HCT116 (cell line): ENCODE results near the gene CALCOCO1. TPM values are rescaled to one million over a fixed set of nuclear protein-coding genes. Genes with fewer than 3 reads are reported as not detected.
A peak's percentile ranks its signal among the peaks of the same experiment; 100 is the strongest.

Experiments
- ATAC-seq: fragments of 200-7000 bp; cut with Tn5 transposase; 2 replicates; pipeline ENCODE4 v1.9.1; 2020; ENCODE audit warnings: mild to moderate bottlenecking, moderate library complexity
- BruUV-seq: library from RNA; stranded (reverse); fragments of 400-500 nt; replicated peaks from 2 replicates; lab custom pipeline; 2021; lab: Mats Ljungman, UMichigan
- CTCF ChIA-PET: fragments of 300-600 bp; sonication (Branson Sonifier 250); formaldehyde crosslinking; loops from one replicate; lab custom pipeline; 2021; ENCODE audit warnings: antibody characterized with exemption; lab: Charles Lee
- POLR2A ChIA-PET: fragments of 300-600, 350-600 bp; sonication (Branson Sonifier 250); formaldehyde crosslinking; loops from one replicate; lab custom pipeline; 2021; ENCODE audit warnings: antibody characterized with exemption; lab: Charles Lee
- RAD21 ChIA-PET, 2 experiments: fragments of 300-600 bp; sonication (Branson Sonifier 250); formaldehyde crosslinking; loops; one replicate each; lab custom pipeline; 2023; ENCODE audit warnings: low total read pairs in 2 of 2; ENCODE audit not compliant: uncharacterized antibody in 2 of 2, unreplicated experiment in 2 of 2, low non-redundant PET in 1 of 2; lab: Charles Lee
- DNase-seq: peaks from one replicate; pipeline ENCODE4 v3.0.0-alpha.2; 2010; ENCODE audit warnings: low read depth, low spot score
- H2AFZ ChIP-seq: fragments of 200-600 bp; shearing (Covaris generic), sonication (generic); 2 replicates; pipeline ENCODE4 v1.6.1; 2017; ENCODE audit warnings: low read depth, mixed run types, mixed read lengths, antibody characterized with exemption, low read length; ENCODE audit not compliant: poor library complexity, severe bottlenecking
- H3K27ac ChIP-seq: 2 replicates; pipeline ENCODE4 v1.5.1; 2012; ENCODE audit warnings: low read depth, low read length
- H3K27me3 ChIP-seq: fragments of 200-600 bp; sonication (generic); 2 replicates; pipeline ENCODE4 v1.6.1; 2016; ENCODE audit warnings: mixed run types, low read length, mixed read lengths; ENCODE audit not compliant: insufficient read depth
- H3K36me3 ChIP-seq, 2 experiments: fragments of 200-500 bp in 1 of 2; fragments of 200-600 bp in 1 of 2; sonication (Bioruptor generic) in 1 of 2; sonication (generic) in 1 of 2; 2 replicates each; pipeline versions ENCODE4 v1.5.1 to v1.6.1; 2014 to 2016; ENCODE audit warnings: low read length in 2 of 2, inconsistent platforms in 1 of 2, mixed read lengths in 1 of 2, mixed run types in 1 of 2; ENCODE audit not compliant: insufficient read depth in 2 of 2, control insufficient read depth in 1 of 2
- H3K4me1 ChIP-seq, 2 experiments: fragments of 200-600 bp in 1 of 2; sonication (generic) in 1 of 2; 2 replicates each; pipeline versions ENCODE4 v1.5.1 to v1.6.1; 2012 to 2017; ENCODE audit warnings: low read length in 2 of 2, inconsistent platforms in 1 of 2, mild to moderate bottlenecking in 1 of 2, mixed read lengths in 1 of 2, mixed run types in 1 of 2, moderate library complexity in 1 of 2; ENCODE audit not compliant: insufficient read depth in 2 of 2, control insufficient read depth in 1 of 2
- H3K4me2 ChIP-seq: fragments of 200-600 bp; sonication (generic); 2 replicates; pipeline ENCODE4 v1.6.1; 2017; ENCODE audit warnings: mixed run types, low read length, mixed read lengths
- H3K4me3 ChIP-seq, 2 experiments: fragments of 200-600 bp in 1 of 2; sonication (generic) in 1 of 2; replicated peaks in 1 of 2; 2 replicates each; pipeline ENCODE4 v1.5.1; 2011 to 2016; ENCODE audit warnings: low read length in 2 of 2, control low read depth in 1 of 2, low read depth in 1 of 2, mild to moderate bottlenecking in 1 of 2, mixed read lengths in 1 of 2, mixed run types in 1 of 2
- H3K79me2 ChIP-seq: fragments of 200-600 bp; sonication (generic); 2 replicates; pipeline ENCODE4 v1.6.1; 2017; ENCODE audit warnings: mild to moderate bottlenecking, mixed run types, low read length, moderate library complexity, mixed read lengths; ENCODE audit not compliant: insufficient read depth
- H3K9ac ChIP-seq: fragments of 200-600 bp; sonication (generic); 2 replicates; pipeline ENCODE4 v1.6.1; 2016; ENCODE audit warnings: low read length, mixed read lengths
- H3K9me2 ChIP-seq: fragments of 200-600 bp; sonication (generic), shearing (Covaris generic); 2 replicates; pipeline ENCODE4 v1.6.1; 2017; ENCODE audit warnings: mixed run types, mild to moderate bottlenecking, moderate library complexity; ENCODE audit not compliant: insufficient read depth
- H3K9me3 ChIP-seq, 2 experiments: fragments of 200-500 bp in 1 of 2; fragments of 200-600 bp in 1 of 2; sonication (Bioruptor generic) in 1 of 2; sonication (generic) in 1 of 2; 2 replicates each; pipeline ENCODE4 v1.6.1; 2014 to 2017; ENCODE audit warnings: low read length in 2 of 2, mixed read lengths in 2 of 2, inconsistent platforms in 1 of 2, low read depth in 1 of 2, mild to moderate bottlenecking in 1 of 2, mixed run types in 1 of 2, moderate library complexity in 1 of 2; ENCODE audit not compliant: control insufficient read depth in 1 of 2, insufficient read depth in 1 of 2
- H4K20me1 ChIP-seq: fragments of 200-600 bp; sonication (generic), shearing (Covaris generic); 2 replicates; pipeline ENCODE4 v1.6.1; 2017; ENCODE audit warnings: mixed run types, mild to moderate bottlenecking, moderate library complexity; ENCODE audit not compliant: insufficient read depth
- ELF1 ChIP-seq: IDR thresholded peaks from 2 replicates; pipeline ENCODE4 v1.6.1; 2012; ENCODE audit warnings: low read depth, borderline replicate concordance
- EZH2 ChIP-seq: fragments of 200-600 bp; sonication (generic); IDR thresholded peaks from 2 replicates; pipeline ENCODE4 v1.6.1; 2017; ENCODE audit warnings: antibody characterized with exemption, mixed run types
- JUND ChIP-seq: IDR thresholded peaks from 2 replicates; pipeline ENCODE4 v1.6.1; 2012
- POLR2AphosphoS5 ChIP-seq: IDR thresholded peaks from 2 replicates; pipeline ENCODE4 v1.6.1; 2011; ENCODE audit warnings: mild to moderate bottlenecking, low read depth, low read length, moderate library complexity
- RAD21 ChIP-seq: IDR thresholded peaks from 2 replicates; pipeline ENCODE4 v1.6.1; 2012; ENCODE audit warnings: low read depth, mild to moderate bottlenecking
- TCF7L2 ChIP-seq: IDR thresholded peaks from 2 replicates; pipeline ENCODE4 v1.7.0; 2011; ENCODE audit warnings: borderline replicate concordance, inconsistent platforms; ENCODE audit not compliant: insufficient read depth, insufficient read length; ENCODE audit errors: extremely low read depth
- intact Hi-C: fragments of 100-400 bp; cut with micrococcal nuclease; formaldehyde crosslinking; loops from 2 replicates; pipeline ENCODE4 v1.10.0; 2022
- total RNA-seq: library from RNA; stranded (reverse); gene quantifications from one replicate; pipeline ENCODE4 v1.2.1, GENCODE V29; 2021; ENCODE audit not compliant: unreplicated experiment
- TF ChIP-seq, protein P1 (sequence below): IDR thresholded peaks from 2 replicates; pipeline ENCODE4 v1.6.1; 2011; ENCODE audit warnings: mild to moderate bottlenecking, low read length, moderate library complexity; ENCODE audit not compliant: insufficient replicate concordance; ENCODE audit errors: extremely low read depth
- TF ChIP-seq, protein P2 (sequence below): IDR thresholded peaks from 2 replicates; pipeline ENCODE4 v1.6.1; 2012
- TF ChIP-seq, protein P3 (sequence below), 3 experiments: fragments of 200-600 bp in 1 of 3; sonication (generic) in 1 of 3; IDR thresholded peaks in 2 of 3; conservative IDR thresholded peaks in 1 of 3; 2 replicates each; pipeline ENCODE4 v1.5.1; 2012 to 2017; ENCODE audit warnings: low read depth in 2 of 3, low read length in 2 of 3, antibody characterized with exemption in 1 of 3, borderline replicate concordance in 1 of 3, control low read depth in 1 of 3, mild to moderate bottlenecking in 1 of 3, mixed read lengths in 1 of 3, mixed run types in 1 of 3, moderate library complexity in 1 of 3; ENCODE audit not compliant: insufficient read depth in 1 of 3

CALCOCO1 gene
- total RNA-seq, 1 experiment from 2014 or later = 42.6 TPM

DNA sequence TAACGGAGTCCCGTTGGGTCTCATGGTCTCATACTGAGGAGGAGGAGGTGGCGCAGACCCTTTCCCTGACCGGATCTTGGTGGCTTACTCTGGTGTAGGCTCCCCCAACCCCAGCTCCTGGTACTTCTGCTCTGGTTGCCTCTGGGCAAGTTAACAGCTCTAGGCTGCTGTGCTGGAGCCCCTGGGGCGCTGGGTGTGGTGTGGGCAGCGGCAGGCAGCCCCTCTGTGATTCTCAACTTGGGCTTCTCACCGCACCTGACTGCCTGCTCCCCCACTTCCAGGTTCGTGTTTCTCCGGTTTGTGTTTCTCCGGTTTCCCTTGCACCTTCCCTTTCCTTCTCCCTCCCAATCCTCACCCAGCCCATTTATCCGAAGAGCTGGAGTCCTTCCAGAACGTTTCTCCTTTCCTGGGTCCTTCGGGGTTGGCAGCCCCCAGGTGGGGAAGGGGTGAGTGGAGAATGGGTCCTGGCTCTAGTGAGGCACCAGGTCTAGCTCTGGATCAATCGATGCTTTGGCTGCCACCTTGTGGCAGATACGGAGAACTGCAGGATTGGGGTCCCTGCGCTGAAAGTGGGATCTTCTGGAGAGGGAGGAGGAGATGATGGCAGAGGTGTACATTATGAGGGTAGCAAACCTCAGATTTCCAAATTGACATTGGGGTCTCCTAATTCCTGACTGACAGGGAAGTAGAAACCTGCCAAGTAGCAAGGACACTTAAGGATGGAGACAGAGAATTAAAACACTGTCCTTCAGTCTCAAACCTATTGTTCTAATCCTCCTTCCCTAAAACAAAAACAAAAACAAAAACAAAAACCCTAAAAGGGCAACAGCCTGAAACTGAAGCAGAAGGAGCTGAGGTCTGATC, 16.2 kb upstream of the CALCOCO1 start (continued):
- TF ChIP-seq, protein P1, sequence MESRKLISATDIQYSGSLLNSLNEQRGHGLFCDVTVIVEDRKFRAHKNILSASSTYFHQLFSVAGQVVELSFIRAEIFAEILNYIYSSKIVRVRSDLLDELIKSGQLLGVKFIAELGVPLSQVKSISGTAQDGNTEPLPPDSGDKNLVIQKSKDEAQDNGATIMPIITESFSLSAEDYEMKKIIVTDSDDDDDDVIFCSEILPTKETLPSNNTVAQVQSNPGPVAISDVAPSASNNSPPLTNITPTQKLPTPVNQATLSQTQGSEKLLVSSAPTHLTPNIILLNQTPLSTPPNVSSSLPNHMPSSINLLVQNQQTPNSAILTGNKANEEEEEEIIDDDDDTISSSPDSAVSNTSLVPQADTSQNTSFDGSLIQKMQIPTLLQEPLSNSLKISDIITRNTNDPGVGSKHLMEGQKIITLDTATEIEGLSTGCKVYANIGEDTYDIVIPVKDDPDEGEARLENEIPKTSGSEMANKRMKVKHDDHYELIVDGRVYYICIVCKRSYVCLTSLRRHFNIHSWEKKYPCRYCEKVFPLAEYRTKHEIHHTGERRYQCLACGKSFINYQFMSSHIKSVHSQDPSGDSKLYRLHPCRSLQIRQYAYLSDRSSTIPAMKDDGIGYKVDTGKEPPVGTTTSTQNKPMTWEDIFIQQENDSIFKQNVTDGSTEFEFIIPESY = no peak

DNA sequence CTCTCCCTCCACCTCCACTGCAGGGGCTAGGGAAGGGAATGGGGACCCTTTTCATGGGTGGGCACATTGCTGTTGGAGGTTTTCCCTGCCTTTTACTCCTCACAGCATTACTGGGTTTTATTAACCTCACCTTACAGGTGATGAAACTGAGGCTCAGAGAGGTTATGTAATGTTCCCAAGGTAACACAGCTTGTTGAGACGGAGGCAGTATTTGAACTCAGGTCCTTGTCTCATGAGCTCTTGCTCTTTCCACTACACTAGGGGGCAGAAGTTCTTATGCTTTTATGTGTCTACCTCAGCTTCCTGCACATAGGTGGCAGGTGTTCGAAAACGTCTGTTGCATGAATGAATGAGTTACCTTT, 12.9 kb upstream of the CALCOCO1 start:
- intact Hi-C loops = no loop called here
- POLR2A ChIA-PET = no interaction called here
- H3K79me2 ChIP-seq = no peaks in the 10 kb centered on the region
- no peaks in the 10 kb centered on the region for H3K9me3 ChIP-seq
- H3K4me3 ChIP-seq = no peak overlapping the region
- H3K4me1 ChIP-seq = peaks cover 2 to 7% of the 10 kb centered on the region in 2 experiments; a peak in 3 of 4 replicates
- no peaks in the 10 kb centered on the region for H3K36me3 ChIP-seq
- H3K27me3 ChIP-seq = no peaks in the 10 kb centered on the region
- CTCF ChIA-PET = interaction anchor here (1.5 kb wide), 3 partner anchors 9 to 38 kb away, joined by 4 to 6 read pairs (median 4); no protein-coding TSS in a partner anchor
- H3K4me2 ChIP-seq = no peak overlapping the region
- H3K9me2 ChIP-seq = no peaks in the 10 kb centered on the region
- no peak for DNase-seq
- RAD21 ChIA-PET = no interaction called here
- no peaks in the 10 kb centered on the region for H4K20me1 ChIP-seq
- H3K9ac ChIP-seq = no peak overlapping the region
- no peak overlapping the region for H3K27ac ChIP-seq
- ATAC-seq = no peak
- no peak for TF ChIP-seq ELF1
- TF ChIP-seq, protein P2, sequence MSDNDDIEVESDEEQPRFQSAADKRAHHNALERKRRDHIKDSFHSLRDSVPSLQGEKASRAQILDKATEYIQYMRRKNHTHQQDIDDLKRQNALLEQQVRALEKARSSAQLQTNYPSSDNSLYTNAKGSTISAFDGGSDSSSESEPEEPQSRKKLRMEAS = no peak
- TF ChIP-seq, protein P3, sequence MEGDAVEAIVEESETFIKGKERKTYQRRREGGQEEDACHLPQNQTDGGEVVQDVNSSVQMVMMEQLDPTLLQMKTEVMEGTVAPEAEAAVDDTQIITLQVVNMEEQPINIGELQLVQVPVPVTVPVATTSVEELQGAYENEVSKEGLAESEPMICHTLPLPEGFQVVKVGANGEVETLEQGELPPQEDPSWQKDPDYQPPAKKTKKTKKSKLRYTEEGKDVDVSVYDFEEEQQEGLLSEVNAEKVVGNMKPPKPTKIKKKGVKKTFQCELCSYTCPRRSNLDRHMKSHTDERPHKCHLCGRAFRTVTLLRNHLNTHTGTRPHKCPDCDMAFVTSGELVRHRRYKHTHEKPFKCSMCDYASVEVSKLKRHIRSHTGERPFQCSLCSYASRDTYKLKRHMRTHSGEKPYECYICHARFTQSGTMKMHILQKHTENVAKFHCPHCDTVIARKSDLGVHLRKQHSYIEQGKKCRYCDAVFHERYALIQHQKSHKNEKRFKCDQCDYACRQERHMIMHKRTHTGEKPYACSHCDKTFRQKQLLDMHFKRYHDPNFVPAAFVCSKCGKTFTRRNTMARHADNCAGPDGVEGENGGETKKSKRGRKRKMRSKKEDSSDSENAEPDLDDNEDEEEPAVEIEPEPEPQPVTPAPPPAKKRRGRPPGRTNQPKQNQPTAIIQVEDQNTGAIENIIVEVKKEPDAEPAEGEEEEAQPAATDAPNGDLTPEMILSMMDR (IDR thresholded peaks at IDR 0.05 in 2 of 3, conservative IDR thresholded peaks at IDR 0.05 in 1 of 3; ENCODE audit: borderline replicate concordance in 1 of 3, insufficient read depth in 1 of 3, low read depth in 2 of 3, low read length in 2 of 3) = peak; percentile 13 to 20 (median 19); a peak in 1 of 6 replicates
- TF ChIP-seq POLR2AphosphoS5 = no peak
- TF ChIP-seq EZH2 = no peak
- no peak for TF ChIP-seq TCF7L2
- no peak for TF ChIP-seq RAD21
- TF ChIP-seq JUND = no peak
- H2AFZ ChIP-seq = no peak overlapping the region
- no TSS peak for BruUV-seq
